Measurements from ENCODE around the gene YAP1. TPM values are rescaled to one million over a fixed set of nuclear protein-coding genes. Genes with fewer than 3 reads are reported as not detected.
A peak's percentile ranks its signal among the peaks of the same experiment; 100 is the strongest.

The YAP1 gene
- total RNA-seq, 1 experiment from 2014 or later, result 57.5 TPM

DNA sequence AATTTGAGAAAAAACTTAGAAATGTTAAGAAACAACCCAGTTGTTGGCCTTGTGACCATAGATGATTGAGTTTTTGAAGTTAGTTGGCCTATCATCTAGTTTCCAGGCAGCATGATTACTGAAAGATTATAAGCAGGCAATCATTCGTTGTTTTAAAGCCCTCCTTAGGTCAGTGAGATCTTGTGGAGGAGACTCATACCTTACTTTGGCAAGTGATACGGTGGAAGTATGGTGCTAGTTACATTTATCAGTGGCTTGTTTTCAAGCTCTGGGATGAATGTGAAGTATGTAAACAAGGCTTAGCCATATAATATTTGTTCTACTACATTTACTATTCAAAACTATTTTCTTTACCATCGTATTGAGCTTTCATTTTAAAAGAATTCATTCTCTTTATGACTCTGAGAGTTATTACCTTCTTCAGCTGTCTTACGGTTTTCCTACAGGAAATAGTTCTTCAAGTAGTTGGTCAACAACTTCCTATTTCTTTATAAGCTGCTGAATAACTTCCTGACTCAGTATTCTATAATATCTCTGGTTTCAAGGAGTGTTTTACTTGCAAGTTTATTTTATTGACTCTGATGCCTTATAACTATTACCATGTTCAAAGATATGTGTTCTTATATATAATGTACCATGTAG lies 7.3 kb downstream of the YAP1 start:
- CTCF ChIA-PET, result no interaction called here
- Mint-ChIP-seq H3K4me3 (ENCODE audit: low read depth, unreplicated experiment) (no peak overlapping the region), H3K36me3 (ENCODE audit: insufficient read depth, unreplicated experiment) (peaks cover 21% of the 10 kb centered on the region), H3K9me3 (ENCODE audit: low read depth, unreplicated experiment) (no peaks in the 10 kb centered on the region), H3K4me1 (ENCODE audit: low read depth, unreplicated experiment) (peaks cover 45% of the 10 kb centered on the region), H3K27me3 (ENCODE audit: unreplicated experiment) (no peaks in the 10 kb centered on the region), H3K27ac (ENCODE audit: unreplicated experiment) (no peak overlapping the region)
- DNase-seq, result no peak
- intact Hi-C loops (cut with micrococcal nuclease; ENCODE audit: unreplicated experiment), result loop anchor here (2.0 to 5.0 kb wide), 2 partner anchors 40 to 161 kb away; no protein-coding TSS in a partner anchor
- no TSS peak for BruUV-seq (replicated peaks)
- TF ChIP-seq, protein P1, sequence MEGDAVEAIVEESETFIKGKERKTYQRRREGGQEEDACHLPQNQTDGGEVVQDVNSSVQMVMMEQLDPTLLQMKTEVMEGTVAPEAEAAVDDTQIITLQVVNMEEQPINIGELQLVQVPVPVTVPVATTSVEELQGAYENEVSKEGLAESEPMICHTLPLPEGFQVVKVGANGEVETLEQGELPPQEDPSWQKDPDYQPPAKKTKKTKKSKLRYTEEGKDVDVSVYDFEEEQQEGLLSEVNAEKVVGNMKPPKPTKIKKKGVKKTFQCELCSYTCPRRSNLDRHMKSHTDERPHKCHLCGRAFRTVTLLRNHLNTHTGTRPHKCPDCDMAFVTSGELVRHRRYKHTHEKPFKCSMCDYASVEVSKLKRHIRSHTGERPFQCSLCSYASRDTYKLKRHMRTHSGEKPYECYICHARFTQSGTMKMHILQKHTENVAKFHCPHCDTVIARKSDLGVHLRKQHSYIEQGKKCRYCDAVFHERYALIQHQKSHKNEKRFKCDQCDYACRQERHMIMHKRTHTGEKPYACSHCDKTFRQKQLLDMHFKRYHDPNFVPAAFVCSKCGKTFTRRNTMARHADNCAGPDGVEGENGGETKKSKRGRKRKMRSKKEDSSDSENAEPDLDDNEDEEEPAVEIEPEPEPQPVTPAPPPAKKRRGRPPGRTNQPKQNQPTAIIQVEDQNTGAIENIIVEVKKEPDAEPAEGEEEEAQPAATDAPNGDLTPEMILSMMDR (IDR thresholded peaks at IDR 0.05; ENCODE audit: unreplicated experiment), result no peak

DNA sequence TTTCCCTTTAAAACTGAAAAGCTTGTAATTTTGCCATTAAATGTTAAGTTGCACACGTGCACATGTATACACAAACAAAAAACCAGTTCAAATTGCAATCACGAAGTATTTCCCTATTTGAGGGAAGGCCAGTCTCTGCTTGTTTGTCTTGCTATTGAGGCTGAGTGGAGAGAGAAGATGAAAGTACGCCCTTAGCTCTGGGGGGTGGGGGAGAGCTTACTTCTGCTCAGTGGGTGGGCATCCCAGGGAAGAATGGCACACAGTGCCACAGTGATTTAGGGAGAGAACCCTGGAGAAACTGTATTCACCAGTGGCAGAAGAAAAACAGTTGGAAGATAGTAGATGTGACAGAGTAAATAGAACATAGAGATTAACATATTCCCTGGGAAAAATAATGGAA lies 8.7 kb downstream of the YAP1 start:
- no peak for DNase-seq
- H3K27ac Mint-ChIP-seq (ENCODE audit: unreplicated experiment), result peak overlapping the region; percentile 15
- intact Hi-C loops (cut with micrococcal nuclease; ENCODE audit: unreplicated experiment), result loop anchor here (5.0 kb wide), 1 partner anchor 38 kb away; no protein-coding TSS in a partner anchor
- peak overlapping the region; percentile 15 for H3K4me3 Mint-ChIP-seq (ENCODE audit: low read depth, unreplicated experiment)
- TF ChIP-seq, protein P1 (IDR thresholded peaks at IDR 0.05; ENCODE audit: unreplicated experiment), result no peak
- BruUV-seq (replicated peaks), result no TSS peak
- CTCF ChIA-PET, result no interaction called here
- no peaks in the 10 kb centered on the region for H3K27me3 Mint-ChIP-seq (ENCODE audit: unreplicated experiment)
- H3K4me1 Mint-ChIP-seq (ENCODE audit: low read depth, unreplicated experiment), result peaks cover 43% of the 10 kb centered on the region
- H3K36me3 Mint-ChIP-seq (ENCODE audit: insufficient read depth, unreplicated experiment), result peaks cover 24% of the 10 kb centered on the region
- no peaks in the 10 kb centered on the region for H3K9me3 Mint-ChIP-seq (ENCODE audit: low read depth, unreplicated experiment)

DNA sequence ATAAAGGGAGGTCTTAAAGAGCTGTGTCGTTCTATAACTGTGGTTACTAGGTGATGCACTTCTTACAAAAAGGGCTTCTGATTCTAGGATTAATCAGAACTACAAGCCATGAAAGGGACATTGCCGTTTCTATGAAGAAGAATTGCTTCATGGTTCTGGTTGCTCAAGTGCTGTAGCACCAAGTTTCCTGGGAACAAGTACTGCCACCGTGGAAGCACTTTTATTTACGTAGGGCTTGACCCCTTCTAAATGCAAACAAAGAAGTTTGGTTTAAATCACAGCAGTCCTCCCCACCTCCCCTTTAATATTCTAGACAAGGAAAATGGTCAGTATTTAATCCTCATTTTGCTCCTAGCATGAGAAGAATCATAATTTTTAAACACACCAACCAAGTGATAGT lies 9.8 kb downstream of the YAP1 start:
- CTCF ChIA-PET, result interaction anchor here (0.6 to 1.8 kb wide), 2 partner anchors 52 to 112 kb away, joined by 6 to 7 read pairs; no protein-coding TSS in a partner anchor
- TF ChIP-seq, protein P1 (IDR thresholded peaks at IDR 0.05; ENCODE audit: unreplicated experiment), result no peak
- intact Hi-C loops (cut with micrococcal nuclease; ENCODE audit: unreplicated experiment), result loop anchor here (5.0 kb wide), 1 partner anchor 37 kb away; no protein-coding TSS in a partner anchor
- Mint-ChIP-seq H3K4me1 (ENCODE audit: low read depth, unreplicated experiment) (peaks cover 38% of the 10 kb centered on the region), H3K27ac (ENCODE audit: unreplicated experiment) (peak overlapping the region; percentile 71), H3K27me3 (ENCODE audit: unreplicated experiment) (no peaks in the 10 kb centered on the region), H3K4me3 (ENCODE audit: low read depth, unreplicated experiment) (peak overlapping the region; percentile 39), H3K36me3 (ENCODE audit: insufficient read depth, unreplicated experiment) (peaks cover 20% of the 10 kb centered on the region), H3K9me3 (ENCODE audit: low read depth, unreplicated experiment) (no peaks in the 10 kb centered on the region)
- no peak for DNase-seq
- no TSS peak for BruUV-seq (replicated peaks)

DNA sequence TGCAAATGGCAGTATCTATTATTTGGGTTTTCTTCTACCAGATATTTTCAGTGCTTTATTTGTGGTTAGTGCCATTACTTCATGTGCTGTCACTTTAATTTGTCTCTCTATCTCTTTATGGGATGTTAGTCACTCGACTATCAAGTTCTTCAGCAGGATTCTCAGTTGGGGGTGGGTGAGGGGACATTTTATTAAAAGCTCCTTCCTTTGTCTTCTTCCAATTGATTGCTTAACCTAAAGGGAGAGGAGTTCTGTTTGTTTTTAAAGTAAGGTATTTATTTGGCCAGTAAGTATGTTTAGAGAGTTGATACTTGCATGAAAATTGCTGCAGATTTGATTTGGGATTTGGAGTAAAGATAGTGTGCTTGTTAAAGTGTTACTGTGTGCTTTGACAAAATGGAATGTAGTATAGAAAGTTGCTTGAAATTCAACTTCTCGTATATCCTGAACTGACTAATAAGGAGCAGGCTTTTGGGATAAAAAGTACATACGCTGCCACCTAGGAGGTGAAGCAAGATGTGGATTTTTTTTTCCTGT lies 10.3 kb downstream of the YAP1 start:
- Mint-ChIP-seq H3K4me3 (ENCODE audit: low read depth, unreplicated experiment) (peak overlapping the region; percentile 39), H3K27me3 (ENCODE audit: unreplicated experiment) (no peaks in the 10 kb centered on the region), H3K27ac (ENCODE audit: unreplicated experiment) (peak overlapping the region; percentile 71), H3K9me3 (ENCODE audit: low read depth, unreplicated experiment) (no peaks in the 10 kb centered on the region), H3K4me1 (ENCODE audit: low read depth, unreplicated experiment) (peaks cover 34% of the 10 kb centered on the region), H3K36me3 (ENCODE audit: insufficient read depth, unreplicated experiment) (peaks cover 20% of the 10 kb centered on the region)
- CTCF ChIA-PET, result interaction anchor here (0.6 to 1.8 kb wide), 3 partner anchors 21 to 113 kb away, joined by 3 to 7 read pairs (median 6); no protein-coding TSS in a partner anchor
- intact Hi-C loops (cut with micrococcal nuclease; ENCODE audit: unreplicated experiment), result no loop called here
- TF ChIP-seq, protein P1 (IDR thresholded peaks at IDR 0.05; ENCODE audit: unreplicated experiment), result no peak
- BruUV-seq (replicated peaks), result no TSS peak
- DNase-seq, result no peak

Measured in Calu3 (cell line).